Stimulated activated CD8-positive, alpha-beta memory T cell treated with anti-CD3 and anti-CD28 coated beads, Interleukin-7, amount 100 ng/mL, for 4 hours (primary cell): Measurements from ENCODE around the gene RUSF1.
"Not testable (repeated sequence)": the region's sequence is repeated elsewhere in the genome, so short reads cannot be mapped to it uniquely, and the experiment has no call there.

Source experiments
- DNase-seq, 2 donors: peaks; one replicate each; pipeline ENCODE4 v3.0.0-alpha.2; 2020; ENCODE audit warnings: low read depth in 2 of 2

RUSF1 gene

DNA sequence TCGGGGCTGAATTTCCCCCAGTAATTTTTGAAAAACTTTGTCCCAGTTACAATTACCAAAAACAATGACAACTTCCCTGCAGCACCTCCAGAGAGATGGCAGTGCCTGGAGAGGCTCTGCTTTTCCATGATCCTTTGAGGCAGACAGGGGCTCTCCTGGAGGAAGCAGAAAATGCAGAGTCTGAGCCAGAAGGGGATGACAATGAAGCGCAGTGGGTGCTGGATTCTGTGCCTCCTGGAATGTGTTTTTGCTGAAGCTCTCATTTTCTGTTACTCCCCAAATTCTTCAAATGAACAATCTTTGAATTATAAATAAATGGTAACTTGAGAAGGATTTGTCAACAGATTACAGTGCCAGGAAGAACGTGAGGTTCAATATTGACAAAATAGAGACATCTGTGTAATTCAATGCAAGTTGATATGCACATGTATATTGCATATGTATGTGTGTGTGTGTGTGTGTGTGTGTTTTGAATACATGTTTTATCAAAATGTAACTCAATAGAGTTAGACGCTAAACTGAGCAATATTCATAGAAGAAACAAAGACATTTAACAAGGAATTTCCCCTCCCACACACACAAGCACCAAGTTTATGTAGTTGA is 9.7 kb upstream of the RUSF1 start:
- DNase-seq = no peak

GRCh38 chr16:31513884-31514283 is 5.7 kb upstream of the RUSF1 start:
- DNase-seq = no peak

DNA sequence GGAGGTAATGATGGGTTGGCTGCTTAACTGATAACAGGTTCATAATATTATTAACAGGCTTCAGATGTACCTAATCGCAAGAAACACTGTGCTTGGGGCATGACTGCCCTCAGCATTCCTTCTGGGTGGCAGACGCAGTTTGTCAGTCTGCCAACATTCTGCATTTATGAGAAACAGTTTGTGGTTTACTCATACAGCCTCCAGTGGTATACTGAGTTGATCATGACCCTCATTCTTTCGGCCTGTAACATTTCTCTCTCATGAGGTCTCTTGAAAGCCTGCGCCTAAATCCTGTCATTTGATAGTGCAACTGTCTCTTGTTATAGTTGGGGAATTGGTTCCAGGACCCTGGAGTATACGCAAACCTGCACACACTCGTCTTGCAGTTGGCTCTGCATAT is 4.9 kb upstream of the RUSF1 start:
- no peak for DNase-seq

GRCh38 chr16:31508706-31509195 is 560 bp upstream of the RUSF1 start:
- DNase-seq = no peak

DNA sequence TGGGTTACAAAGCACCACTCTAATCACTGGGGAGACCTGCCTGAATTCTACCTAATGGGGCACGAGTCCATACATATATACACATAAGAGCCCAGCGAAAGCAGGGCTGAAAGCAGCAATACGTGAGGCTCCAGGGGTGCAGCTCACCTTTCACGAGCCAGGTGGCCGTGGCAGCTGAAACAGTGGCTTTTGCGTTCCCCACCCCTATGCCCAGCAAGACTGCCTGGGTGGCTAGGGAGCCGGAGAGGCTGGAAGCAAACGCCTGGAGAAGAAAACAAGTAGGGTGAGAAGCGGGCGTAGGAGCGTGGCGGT is 618 bp downstream of the RUSF1 start:
- no peak for DNase-seq

DNA sequence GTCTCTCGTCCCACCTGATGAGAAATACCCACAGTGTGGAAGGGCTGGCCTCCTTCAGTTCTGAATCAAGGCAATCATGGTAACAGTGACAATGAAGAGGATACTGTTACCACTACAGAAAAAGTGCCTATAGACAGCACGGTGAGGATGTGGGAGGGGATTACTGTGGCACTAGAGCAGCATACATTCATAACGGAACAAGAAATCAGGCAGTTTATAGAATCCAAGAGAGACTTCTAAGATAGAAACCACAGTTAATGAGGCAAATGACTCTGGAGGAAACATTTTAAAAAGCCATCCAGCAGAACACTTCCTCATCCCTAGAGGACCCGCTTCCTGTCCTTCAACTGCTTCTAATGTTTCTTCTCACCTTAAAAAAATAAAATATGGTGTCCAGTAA is 2.7 kb downstream of the RUSF1 start:
- no peak for DNase-seq

- DNase-seq = no peak
Measured at GRCh38 chr16:31504159-31504558, 4.0 kb downstream of the RUSF1 start.

- DNase-seq = not testable (repeated sequence)
Measured at GRCh38 chr16:31503555-31503954, 4.6 kb downstream of the RUSF1 start.

GRCh38 chr16:31502981-31503380 is 5.2 kb downstream of the RUSF1 start:
- no peak for DNase-seq

GRCh38 chr16:31501966-31502348 is 6.2 kb downstream of the RUSF1 start:
- no peak for DNase-seq

DNA sequence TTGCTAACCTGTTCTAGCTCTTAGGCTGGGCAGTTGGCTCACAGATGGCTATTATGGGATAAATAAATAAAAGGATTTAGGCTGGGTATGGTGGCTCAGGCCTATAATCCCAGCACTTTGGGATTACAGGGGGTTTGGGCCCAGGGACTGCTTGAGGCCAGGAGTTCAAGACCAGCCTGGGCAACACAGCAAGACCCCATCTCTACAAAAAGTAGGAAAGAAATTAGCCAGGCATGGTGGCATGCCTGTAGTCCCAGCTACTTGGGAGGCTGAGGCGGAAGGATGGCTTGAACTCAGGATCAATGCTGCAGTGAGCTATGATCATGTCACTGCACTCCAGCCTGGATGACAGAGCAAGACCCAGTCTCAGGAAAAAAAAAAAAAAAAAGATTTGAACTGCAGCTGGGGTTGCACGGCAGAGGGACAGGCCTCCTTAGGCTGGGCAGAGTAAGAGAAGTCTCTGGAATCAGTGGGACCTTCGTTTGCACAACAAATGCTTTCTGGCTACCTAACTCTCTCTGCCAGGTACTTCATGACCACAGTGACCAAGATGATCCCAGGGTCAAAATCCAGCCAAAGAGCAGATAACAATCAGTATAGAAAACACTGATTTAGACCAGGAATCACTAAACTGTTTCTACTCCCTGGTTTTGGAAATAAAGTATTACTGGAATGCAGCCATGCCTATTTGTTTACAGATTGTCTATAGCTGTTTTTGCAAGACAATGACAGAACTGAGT is 6.8 kb downstream of the RUSF1 start:
- DNase-seq = no peak

DNA sequence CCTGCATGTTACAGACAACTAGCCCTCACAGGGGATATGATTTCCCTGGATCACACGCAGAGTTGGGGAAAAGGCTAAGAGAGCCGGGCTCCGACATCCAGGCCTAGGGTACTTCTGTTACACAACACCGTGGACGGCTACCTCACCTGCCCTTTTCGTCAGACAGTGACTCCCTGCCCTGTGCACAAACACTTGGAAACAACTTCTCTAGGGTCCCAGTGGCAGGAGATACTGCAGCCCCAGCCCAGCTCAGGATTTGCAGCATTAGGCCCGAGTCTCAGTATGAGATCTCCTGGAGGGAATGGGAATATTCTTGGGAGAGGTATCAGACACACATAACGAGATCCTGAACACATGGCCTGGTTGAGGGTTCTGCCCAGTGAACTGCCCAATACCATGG is 8.3 kb downstream of the RUSF1 start:
- DNase-seq = no peak

- DNase-seq = no peak
Measured at GRCh38 chr16:31498493-31498892, 9.7 kb downstream of the RUSF1 start.

- no peak for DNase-seq
Measured at GRCh38 chr16:31496670-31497069, 11.5 kb downstream of the RUSF1 start.

DNA sequence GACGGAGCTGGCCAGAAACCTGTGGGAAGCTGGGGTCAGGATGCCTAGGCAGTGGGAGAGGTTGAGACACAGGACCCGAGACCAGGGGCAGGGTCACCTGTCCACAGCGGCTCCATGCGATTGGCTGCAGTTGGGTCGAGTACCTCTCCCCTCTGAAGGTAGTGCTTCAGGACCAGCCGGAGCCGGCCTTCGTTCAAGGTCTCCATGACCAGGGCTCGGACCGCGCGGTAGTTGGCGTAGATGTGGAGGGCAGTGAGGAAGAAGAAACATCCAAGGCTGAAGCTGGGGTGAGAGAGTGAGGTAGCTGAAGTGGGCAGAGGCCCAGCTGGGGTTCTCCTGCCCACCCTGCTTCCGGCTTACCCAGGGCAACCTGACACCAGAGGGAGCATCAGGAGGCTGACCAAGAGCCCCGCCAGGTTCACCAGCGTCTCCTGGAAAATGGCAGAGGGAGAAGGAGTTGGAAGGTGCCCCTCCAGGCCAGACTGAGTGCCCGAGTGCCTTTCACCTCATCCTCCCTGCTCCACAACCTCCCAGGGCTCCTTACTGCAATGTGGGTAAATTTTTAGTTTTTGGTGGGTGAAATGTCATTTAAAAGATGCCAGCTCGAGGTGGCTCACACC is 14.6 kb downstream of the RUSF1 start:
- no peak for DNase-seq

- DNase-seq = no peak
Measured at GRCh38 chr16:31491778-31492418, 16.3 kb downstream of the RUSF1 start.

GRCh38 chr16:31489616-31490584 is 18.3 kb downstream of the RUSF1 start:
- no peak for DNase-seq

DNA sequence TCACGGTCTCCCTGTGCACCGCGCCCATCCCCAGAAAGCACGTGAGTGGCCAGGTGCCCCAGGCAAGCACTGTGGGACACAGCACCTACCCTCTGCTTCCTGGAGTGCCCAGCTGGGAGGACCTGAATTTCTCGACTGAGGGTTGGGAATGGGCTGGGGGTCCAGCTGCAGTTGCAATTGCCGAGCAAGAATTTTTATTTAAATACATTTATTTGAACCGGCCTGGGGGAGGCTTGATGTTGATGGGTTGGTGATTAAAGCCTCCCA is 19.0 kb downstream of the RUSF1 start:
- DNase-seq = no peak

DNA sequence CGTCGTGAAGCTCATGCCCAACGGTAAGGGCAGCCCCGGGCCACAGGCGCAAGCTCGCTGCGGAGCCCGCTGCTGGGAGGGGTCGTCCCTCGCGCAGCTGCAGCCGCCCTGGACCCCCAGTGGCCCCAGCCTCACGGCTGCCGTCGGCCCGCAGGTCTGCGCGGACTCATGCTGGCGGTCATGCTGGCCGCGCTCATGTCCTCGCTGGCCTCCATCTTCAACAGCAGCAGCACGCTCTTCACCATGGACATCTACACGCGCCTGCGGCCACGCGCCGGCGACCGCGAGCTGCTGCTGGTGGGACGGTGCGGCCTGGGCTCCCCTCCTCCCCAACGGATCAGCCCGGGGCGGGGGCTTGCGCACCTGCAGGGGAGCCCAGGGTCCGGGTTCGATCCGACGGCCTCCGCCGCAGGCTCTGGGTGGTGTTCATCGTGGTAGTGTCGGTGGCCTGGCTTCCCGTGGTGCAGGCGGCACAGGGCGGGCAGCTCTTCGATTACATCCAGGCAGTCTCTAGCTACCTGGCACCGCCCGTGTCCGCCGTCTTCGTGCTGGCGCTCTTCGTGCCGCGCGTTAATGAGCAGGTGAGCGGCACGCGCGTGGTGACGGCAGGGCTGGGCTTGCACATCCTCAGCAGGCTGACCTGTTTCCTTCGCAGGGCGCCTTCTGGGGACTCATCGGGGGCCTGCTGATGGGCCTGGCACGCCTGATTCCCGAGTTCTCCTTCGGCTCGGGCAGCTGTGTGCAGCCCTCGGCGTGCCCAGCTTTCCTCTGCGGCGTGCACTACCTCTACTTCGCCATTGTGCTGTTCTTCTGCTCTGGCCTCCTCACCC is 19.5 kb downstream of the RUSF1 start:
- no peak for DNase-seq

DNA sequence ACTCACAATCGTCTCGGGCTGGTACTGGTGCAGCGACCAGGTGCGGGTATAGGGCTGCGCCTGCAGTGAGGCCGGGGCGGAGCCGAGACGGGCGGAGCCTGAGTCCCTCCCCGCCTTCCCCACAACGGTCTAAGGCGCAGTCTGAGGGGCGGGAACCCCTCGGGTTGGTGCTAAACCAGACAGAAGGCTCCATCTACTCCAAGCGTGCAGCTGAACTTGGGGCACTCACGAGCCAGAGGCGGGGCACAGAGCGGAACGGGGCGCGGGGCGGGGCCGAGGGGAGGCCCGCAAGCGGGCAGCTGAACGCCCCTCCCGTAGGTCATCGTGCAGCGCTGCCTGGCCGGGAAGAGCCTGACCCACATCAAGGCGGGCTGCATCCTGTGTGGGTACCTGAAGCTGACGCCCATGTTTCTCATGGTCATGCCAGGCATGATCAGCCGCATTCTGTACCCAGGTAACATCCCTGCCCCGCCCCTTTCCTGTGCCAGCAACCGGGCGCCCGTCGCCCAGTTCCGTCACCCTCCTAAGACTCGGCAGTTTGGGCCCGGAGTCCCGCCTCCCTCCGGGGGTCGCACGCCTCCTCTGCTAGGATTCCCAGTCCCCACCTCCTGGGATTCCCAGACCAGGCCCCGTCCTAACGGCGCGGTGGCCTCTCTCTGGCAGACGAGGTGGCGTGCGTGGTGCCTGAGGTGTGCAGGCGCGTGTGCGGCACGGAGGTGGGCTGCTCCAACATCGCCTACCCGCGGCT is 20.3 kb downstream of the RUSF1 start:
- DNase-seq = peak; percentile 48 to 59
